GM12878 (cell line): Measurements from ENCODE around the gene TMEM131L. TPM values are rescaled to one million over a fixed set of nuclear protein-coding genes. Genes with fewer than 3 reads are reported as not detected.

ENCODE experiments used
- ATAC-seq: fragments of 200-7000 bp; cut with Tn5 transposase; 3 replicates; pipeline ENCODE4 v1.9.1; 2020; ENCODE audit warnings: mild to moderate bottlenecking, moderate library complexity
- BruUV-seq: library from RNA; stranded (reverse); fragments of 400-500 nt; replicated peaks from 2 replicates; lab custom pipeline; 2021; lab: Mats Ljungman, UMichigan
- CTCF ChIA-PET: fragments of 300-600 bp; sonication (Branson Sonifier 250); formaldehyde crosslinking; extraction: SDS; loops from one replicate; lab custom pipeline; 2021; ENCODE audit warnings: inconsistent platforms; lab: Yijun Ruan, JAX
- POLR2A ChIA-PET: fragments of 350-600 bp; formaldehyde crosslinking; extraction: SDS; loops from one replicate; lab custom pipeline; 2021; ENCODE audit warnings: inconsistent platforms; lab: Charles Lee
- RAD21 ChIA-PET: fragments of 300-600 bp; sonication (Branson Sonifier 250); formaldehyde crosslinking; loops from one replicate; lab custom pipeline; 2023; ENCODE audit warnings: antibody characterized with exemption; ENCODE audit not compliant: unreplicated experiment; lab: Charles Lee
- SMC1A ChIA-PET: fragments of 300-600 bp; sonication (Branson Sonifier 250); formaldehyde crosslinking; loops from one replicate; lab custom pipeline; 2023; ENCODE audit not compliant: unreplicated experiment, uncharacterized antibody; lab: Charles Lee
- DNase-seq: peaks from one replicate; pipeline ENCODE4 v3.0.0-alpha.2; 2011; ENCODE audit warnings: low read depth, low spot score
- FAIRE-seq: peaks from 3 replicates; lab custom pipeline; 2011; peaks lifted over from hg19 to GRCh38; lab: Jason Lieb, UNC
- H2AFZ ChIP-seq: 2 replicates; pipeline ENCODE4 v1.6.0; 2011; ENCODE audit warnings: low read depth, low read length, control low read depth; ENCODE audit not compliant: control insufficient read depth
- H3K27ac ChIP-seq: 2 replicates; pipeline ENCODE4 v1.5.1; 2011; ENCODE audit warnings: control low read depth; ENCODE audit not compliant: control insufficient read depth, insufficient read depth
- H3K27me3 ChIP-seq, 2 experiments: replicated peaks in 1 of 2; 2 replicates each; pipeline versions ENCODE4 v1.6.0 to v1.6.1; 2011; ENCODE audit warnings: low read length in 1 of 2; ENCODE audit not compliant: control insufficient read depth in 2 of 2, insufficient read depth in 2 of 2
- H3K36me3 ChIP-seq, 2 experiments: 2 replicates each; pipeline ENCODE4 v1.5.1; 2011; ENCODE audit warnings: low read length in 1 of 2; ENCODE audit not compliant: control insufficient read depth in 2 of 2, insufficient read depth in 2 of 2
- H3K4me1 ChIP-seq: 2 replicates; pipeline ENCODE4 v1.6.1; 2011; ENCODE audit warnings: mild to moderate bottlenecking, low read length, moderate library complexity, mixed read lengths; ENCODE audit not compliant: control insufficient read depth, insufficient read depth
- H3K4me2 ChIP-seq: 2 replicates; pipeline ENCODE4 v1.6.0; 2011; ENCODE audit warnings: control low read depth; ENCODE audit not compliant: control insufficient read depth, insufficient read depth
- H3K4me3 ChIP-seq: fragments of 200-600 bp; sonication (generic); 2 replicates; pipeline ENCODE4 v1.5.1; 2016
- H3K79me2 ChIP-seq: 2 replicates; pipeline ENCODE4 v1.6.0; 2011; ENCODE audit warnings: low read length; ENCODE audit not compliant: control insufficient read depth, insufficient read depth
- H3K9ac ChIP-seq: 2 replicates; pipeline ENCODE4 v1.8.0; 2011; ENCODE audit warnings: low read length, control low read depth, mixed read lengths; ENCODE audit not compliant: control insufficient read depth, insufficient read depth
- H3K9me3 ChIP-seq: replicated peaks from 3 replicates; pipeline ENCODE4 v1.5.1; 2011; ENCODE audit warnings: mild to moderate bottlenecking, low read length; ENCODE audit not compliant: control insufficient read depth, insufficient read depth
- H4K20me1 ChIP-seq: 2 replicates; pipeline ENCODE4 v1.6.0; 2011; ENCODE audit not compliant: control insufficient read depth, insufficient read depth
- ATF7 ChIP-seq: fragments of 450-650 bp; IDR thresholded peaks from 2 replicates; pipeline ENCODE4 v1.6.1; 2016; ENCODE audit warnings: low read depth, mild to moderate bottlenecking
- BCL3 ChIP-seq: IDR thresholded peaks from 2 replicates; pipeline ENCODE4 v1.6.1; 2011; ENCODE audit warnings: borderline replicate concordance, low read depth, mild to moderate bottlenecking, moderate library complexity, low read length; ENCODE audit not compliant: insufficient read depth, poor library complexity, severe bottlenecking
- PKNOX1 ChIP-seq: fragments of 450-650 bp; IDR thresholded peaks from 2 replicates; pipeline ENCODE4 v1.6.1; 2016; ENCODE audit warnings: mild to moderate bottlenecking
- PML ChIP-seq: IDR thresholded peaks from 2 replicates; pipeline ENCODE4 v1.6.1; 2012; ENCODE audit warnings: low read length, inconsistent platforms
- POLR2AphosphoS5 ChIP-seq: IDR thresholded peaks from 2 replicates; pipeline ENCODE4 v1.6.1; 2011; ENCODE audit warnings: mild to moderate bottlenecking, low read length, inconsistent platforms
- ZNF622 ChIP-seq: fragments of 450-650 bp; IDR thresholded peaks from 2 replicates; pipeline ENCODE4 v1.6.1; 2017; ENCODE audit warnings: mild to moderate bottlenecking, inconsistent platforms
- WGBS: methylation state at CpG from one replicate; pipeline ENCODE4 v1.1.6; 2016; ENCODE audit warnings: low lambda C conversion rate; ENCODE audit not compliant: insufficient replicate concordance, insufficient coverage; ENCODE audit errors: missing lambda C conversion rate; 5-methylcytosine and 5-hydroxymethylcytosine counted together
- in situ Hi-C: fragments of 300-500 bp; cut with MboI; formaldehyde crosslinking; loops from 9 replicates; pipeline ENCODE4 v1.14.3; 2018; ENCODE audit warnings: mixed read lengths
- intact Hi-C: fragments of 100-400 bp; cut with micrococcal nuclease; formaldehyde crosslinking; loops from one replicate; pipeline ENCODE4 v1.14.2; 2022; ENCODE audit not compliant: unreplicated experiment
- polyA plus RNA-seq, 11 experiments: library from polyadenylated mRNA; depleted of rRNA in 4 of 11; unstranded in 6 of 11; stranded (reverse) in 5 of 11; fragments of >200 nt; fragmentation: Nextera tagmentation in 4 of 11; fragmentation: Illumina TruSeq in 1 of 11; extraction: Ambion mirVana in 4 of 11; extraction: Trizol in 1 of 11; gene quantifications; 1 replicate in 1 of 11; 2 replicates in 10 of 11; pipeline versions ENCODE4 v1.2.1 to v1.2.3, GENCODE V29; 2011 to 2016; ENCODE audit warnings: inconsistent platforms in 2 of 11, missing spikeins in 2 of 11, low read depth in 1 of 11
- total RNA-seq, 4 experiments: library from RNA; depleted of rRNA in 3 of 4; stranded (reverse); fragments of >200 nt in 3 of 4; fragmentation: Illumina TruSeq in 1 of 4; extraction: Trizol in 1 of 4; gene quantifications; 2 replicates each; pipeline versions ENCODE4 v1.2.1 to v1.2.3, GENCODE V29; 2013 to 2021
- TF ChIP-seq, protein P1 (sequence below), 3 experiments: IDR thresholded peaks in 2 of 3; conservative IDR thresholded peaks in 1 of 3; 2 replicates each; pipeline ENCODE4 v1.5.1; 2011; ENCODE audit warnings: low read depth in 3 of 3, low read length in 3 of 3, mild to moderate bottlenecking in 3 of 3, control low read depth in 2 of 3, moderate library complexity in 2 of 3, inconsistent platforms in 1 of 3, mixed read lengths in 1 of 3; ENCODE audit not compliant: control insufficient read depth in 2 of 3, insufficient read depth in 1 of 3; ENCODE audit errors: extremely low read depth in 1 of 3

Gene TMEM131L
- total and polyA plus RNA-seq, 10 of the 15 experiments (the other 5 are each of a cell fraction or from before 2014, with no cell fraction given) = 8.5 to 101 (median 74.4) TPM

GRCh38 chr4:153564630-153565525 is 98.7 kb downstream of the TMEM131L start:
- Histone ChIP-seq H3K36me3 (peaks cover 20 to 30% of the 10 kb centered on the region in 2 experiments), H3K9ac (no peak overlapping the region), H3K27ac (no peak overlapping the region), H3K79me2 (peaks cover 64% of the 10 kb centered on the region), H3K4me1 (peaks cover 33% of the 10 kb centered on the region), H2AFZ (no peak overlapping the region), H3K27me3 (no peaks in the 10 kb centered on the region), H3K9me3 (peaks cover 2% of the 10 kb centered on the region; the same call in 2 of the 3 replicates), H3K4me3 (no peak overlapping the region), H4K20me1 (peaks cover 9% of the 10 kb centered on the region; the same call in 1 of the 2 replicates), H3K4me2 (no peak overlapping the region)
- in situ Hi-C loops (no loop called here), intact Hi-C loops (no loop called here)
- SMC1A ChIA-PET = interaction anchor here (0.7 to 1.8 kb wide), 5 partner anchors 9 to 132 kb away, joined by 3 to 5 read pairs (median 3); no protein-coding TSS in a partner anchor
- DNase-seq = no peak
- no peak for FAIRE-seq
- BruUV-seq = no TSS peak
- POLR2A ChIA-PET = interaction anchor here (0.6 to 1.0 kb wide), 5 partner anchors 12 to 407 kb away, joined by 3 to 7 read pairs (median 6); no protein-coding TSS in a partner anchor
- RAD21 ChIA-PET = interaction anchor here (0.8 to 1.0 kb wide), 2 partner anchors 8 to 219 kb away, joined by 3 read pairs; no protein-coding TSS in a partner anchor
- WGBS = 68% methylated on average over 7 of the region's 7 CpGs
- CTCF ChIA-PET = interaction anchor here (0.7 to 2.4 kb wide), 2 partner anchors 9 to 98 kb away, joined by 3 to 10 read pairs; no protein-coding TSS in a partner anchor
- no peak for ATAC-seq
- TF ChIP-seq PKNOX1 (peak; percentile 83), BCL3 (no peak), ZNF622 (no peak), POLR2AphosphoS5 (peak; percentile 26; the same call in 1 of the 2 replicates), PML (no peak), ATF7 (0 out of 2 replicates have a peak, but pooled peaks have one; percentile 28)
- TF ChIP-seq, protein P1, sequence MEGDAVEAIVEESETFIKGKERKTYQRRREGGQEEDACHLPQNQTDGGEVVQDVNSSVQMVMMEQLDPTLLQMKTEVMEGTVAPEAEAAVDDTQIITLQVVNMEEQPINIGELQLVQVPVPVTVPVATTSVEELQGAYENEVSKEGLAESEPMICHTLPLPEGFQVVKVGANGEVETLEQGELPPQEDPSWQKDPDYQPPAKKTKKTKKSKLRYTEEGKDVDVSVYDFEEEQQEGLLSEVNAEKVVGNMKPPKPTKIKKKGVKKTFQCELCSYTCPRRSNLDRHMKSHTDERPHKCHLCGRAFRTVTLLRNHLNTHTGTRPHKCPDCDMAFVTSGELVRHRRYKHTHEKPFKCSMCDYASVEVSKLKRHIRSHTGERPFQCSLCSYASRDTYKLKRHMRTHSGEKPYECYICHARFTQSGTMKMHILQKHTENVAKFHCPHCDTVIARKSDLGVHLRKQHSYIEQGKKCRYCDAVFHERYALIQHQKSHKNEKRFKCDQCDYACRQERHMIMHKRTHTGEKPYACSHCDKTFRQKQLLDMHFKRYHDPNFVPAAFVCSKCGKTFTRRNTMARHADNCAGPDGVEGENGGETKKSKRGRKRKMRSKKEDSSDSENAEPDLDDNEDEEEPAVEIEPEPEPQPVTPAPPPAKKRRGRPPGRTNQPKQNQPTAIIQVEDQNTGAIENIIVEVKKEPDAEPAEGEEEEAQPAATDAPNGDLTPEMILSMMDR (IDR thresholded peaks at IDR 0.05 in 2 of 3, conservative IDR thresholded peaks at IDR 0.05 in 1 of 3; ENCODE audit: control insufficient read depth in 2 of 3, extremely low read depth in 1 of 3, insufficient read depth in 1 of 3, low read depth in 3 of 3, low read length in 3 of 3) = no peak
